A673 (cell line): ENCODE measurements around the gene RNASE7. TPM values are rescaled to one million over a fixed set of nuclear protein-coding genes. Genes with fewer than 3 reads are reported as not detected.

Source experiments
- BruUV-seq: library from RNA; stranded (reverse); fragments of 400-500 nt; replicated peaks from 2 replicates; lab custom pipeline; 2021; lab: Mats Ljungman, UMichigan
- CTCF ChIA-PET: fragments of 300-600 bp; sonication (Branson Sonifier 250); formaldehyde crosslinking; loops from one replicate; lab custom pipeline; 2022; ENCODE audit warnings: antibody characterized with exemption; lab: Charles Lee
- POLR2A ChIA-PET: fragments of 300-600 bp; sonication (Branson Sonifier 250); formaldehyde crosslinking; loops from one replicate; lab custom pipeline; 2022; ENCODE audit warnings: antibody characterized with exemption; ENCODE audit not compliant: low non-redundant PET; lab: Charles Lee
- DNase-seq: peaks from one replicate; pipeline ENCODE4 v3.0.0-alpha.2; 2015; ENCODE audit warnings: low spot score
- H3K27ac ChIP-seq: fragments of 200-600 bp; sonication (generic); 2 replicates; pipeline ENCODE4 v1.5.1; 2016; ENCODE audit warnings: mixed run types, low read depth, mild to moderate bottlenecking, mixed read lengths, antibody characterized with exemption, low read length; ENCODE audit not compliant: poor library complexity, severe bottlenecking
- H3K27me3 ChIP-seq: fragments of 200-600 bp; sonication (generic); replicated peaks from 2 replicates; pipeline ENCODE4 v1.6.1; 2017; ENCODE audit warnings: mixed run types, low read depth, mild to moderate bottlenecking, mixed read lengths, antibody characterized with exemption, low read length; ENCODE audit not compliant: insufficient read depth, poor library complexity
- H3K36me3 ChIP-seq: fragments of 200-600 bp; sonication (generic); 2 replicates; pipeline ENCODE4 v1.6.1; 2016; ENCODE audit warnings: mixed run types, mild to moderate bottlenecking, mixed read lengths, antibody characterized with exemption, low read length; ENCODE audit not compliant: insufficient read depth, poor library complexity, severe bottlenecking
- H3K4me1 ChIP-seq: fragments of 200-600 bp; sonication (generic); 2 replicates; pipeline ENCODE4 v1.6.1; 2017; ENCODE audit warnings: mixed run types, mild to moderate bottlenecking, mixed read lengths, antibody characterized with exemption, low read length; ENCODE audit not compliant: insufficient read depth, poor library complexity, severe bottlenecking
- H3K4me3 ChIP-seq: fragments of 200-600 bp; sonication (generic); 2 replicates; pipeline ENCODE4 v1.5.1; 2016; ENCODE audit warnings: low read depth, mixed run types, mild to moderate bottlenecking, mixed read lengths, low read length; ENCODE audit not compliant: poor library complexity, severe bottlenecking
- H3K9me3 ChIP-seq: fragments of 200-600 bp; sonication (generic); 2 replicates; pipeline ENCODE4 v1.6.1; 2016; ENCODE audit warnings: mixed run types, low read depth, mild to moderate bottlenecking, mixed read lengths, antibody characterized with exemption, low read length; ENCODE audit not compliant: poor library complexity, severe bottlenecking
- EZH2 ChIP-seq: fragments of 200-600 bp; sonication (generic); IDR thresholded peaks from 2 replicates; pipeline ENCODE4 v1.6.1; 2017; ENCODE audit warnings: borderline replicate concordance, low read depth, mild to moderate bottlenecking, mixed read lengths, antibody characterized with exemption, low read length; ENCODE audit not compliant: poor library complexity, severe bottlenecking
- intact Hi-C: fragments of 100-400 bp; cut with micrococcal nuclease; formaldehyde crosslinking; loops from one replicate; pipeline ENCODE4 v1.10.0; 2022; ENCODE audit not compliant: unreplicated experiment
- total RNA-seq: library from RNA; stranded (reverse); gene quantifications from 2 replicates; pipeline ENCODE4 v1.2.3, GENCODE V29; 2021
- TF ChIP-seq, protein P1 (sequence below): fragments of 300-800, 200-600 bp; sonication (generic); conservative IDR thresholded peaks from 2 replicates; pipeline ENCODE4 v1.5.1; 2017; ENCODE audit warnings: low read depth, mild to moderate bottlenecking, antibody characterized with exemption, low read length, moderate library complexity, mixed read lengths

RNASE7 gene
- total RNA-seq, 1 experiment from 2014 or later, result not detected

DNA sequence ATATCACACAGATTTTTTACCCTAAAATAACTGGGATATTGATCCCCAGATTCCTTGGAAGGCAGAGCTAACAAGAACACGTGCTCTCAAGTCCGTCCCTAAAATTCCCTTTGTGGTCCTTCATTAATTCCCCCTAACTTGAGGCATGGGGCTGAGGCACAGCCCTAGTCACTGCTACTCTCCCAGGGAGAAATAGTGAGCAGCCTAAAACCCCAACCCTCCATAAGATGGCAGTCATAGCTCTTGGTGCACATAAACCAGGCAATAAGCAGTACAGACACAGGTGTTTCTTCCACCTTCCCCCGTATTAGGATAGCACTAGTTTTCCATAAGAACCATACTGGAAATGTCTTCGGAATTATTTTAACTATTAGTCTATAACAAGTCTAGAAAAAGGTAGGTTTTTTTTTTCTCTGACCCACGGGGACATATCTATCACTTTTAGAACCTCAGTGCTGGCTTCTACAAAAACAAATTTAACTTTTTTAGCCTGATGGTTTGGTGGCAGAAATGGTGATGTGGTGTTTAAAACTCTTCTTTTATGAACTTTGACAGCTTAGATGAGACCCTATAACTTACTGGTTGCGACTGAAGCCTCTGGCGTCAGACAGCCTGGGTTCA is 24.8 kb downstream of the RNASE7 start:
- ChIA-PET POLR2A (no interaction called here), CTCF (interaction anchor here (0.7 to 3.6 kb wide), 6 partner anchors 23 to 247 kb away, joined by 3 to 24 read pairs (median 6); no protein-coding TSS in a partner anchor)
- peaks cover 25% of the 10 kb centered on the region for H3K4me1 ChIP-seq
- no TSS peak for BruUV-seq
- no peaks in the 10 kb centered on the region for H3K36me3 ChIP-seq
- no peak overlapping the region for H3K27ac ChIP-seq
- DNase-seq, result peak; percentile 34
- TF ChIP-seq EZH2, result no peak
- TF ChIP-seq, protein P1, sequence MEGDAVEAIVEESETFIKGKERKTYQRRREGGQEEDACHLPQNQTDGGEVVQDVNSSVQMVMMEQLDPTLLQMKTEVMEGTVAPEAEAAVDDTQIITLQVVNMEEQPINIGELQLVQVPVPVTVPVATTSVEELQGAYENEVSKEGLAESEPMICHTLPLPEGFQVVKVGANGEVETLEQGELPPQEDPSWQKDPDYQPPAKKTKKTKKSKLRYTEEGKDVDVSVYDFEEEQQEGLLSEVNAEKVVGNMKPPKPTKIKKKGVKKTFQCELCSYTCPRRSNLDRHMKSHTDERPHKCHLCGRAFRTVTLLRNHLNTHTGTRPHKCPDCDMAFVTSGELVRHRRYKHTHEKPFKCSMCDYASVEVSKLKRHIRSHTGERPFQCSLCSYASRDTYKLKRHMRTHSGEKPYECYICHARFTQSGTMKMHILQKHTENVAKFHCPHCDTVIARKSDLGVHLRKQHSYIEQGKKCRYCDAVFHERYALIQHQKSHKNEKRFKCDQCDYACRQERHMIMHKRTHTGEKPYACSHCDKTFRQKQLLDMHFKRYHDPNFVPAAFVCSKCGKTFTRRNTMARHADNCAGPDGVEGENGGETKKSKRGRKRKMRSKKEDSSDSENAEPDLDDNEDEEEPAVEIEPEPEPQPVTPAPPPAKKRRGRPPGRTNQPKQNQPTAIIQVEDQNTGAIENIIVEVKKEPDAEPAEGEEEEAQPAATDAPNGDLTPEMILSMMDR, result peak; percentile 44; the same call in 1 of the 2 replicates
- no peaks in the 10 kb centered on the region for H3K27me3 ChIP-seq
- H3K4me3 ChIP-seq, result no peak overlapping the region
- intact Hi-C loops, result no loop called here
- H3K9me3 ChIP-seq, result no peaks in the 10 kb centered on the region

DNA sequence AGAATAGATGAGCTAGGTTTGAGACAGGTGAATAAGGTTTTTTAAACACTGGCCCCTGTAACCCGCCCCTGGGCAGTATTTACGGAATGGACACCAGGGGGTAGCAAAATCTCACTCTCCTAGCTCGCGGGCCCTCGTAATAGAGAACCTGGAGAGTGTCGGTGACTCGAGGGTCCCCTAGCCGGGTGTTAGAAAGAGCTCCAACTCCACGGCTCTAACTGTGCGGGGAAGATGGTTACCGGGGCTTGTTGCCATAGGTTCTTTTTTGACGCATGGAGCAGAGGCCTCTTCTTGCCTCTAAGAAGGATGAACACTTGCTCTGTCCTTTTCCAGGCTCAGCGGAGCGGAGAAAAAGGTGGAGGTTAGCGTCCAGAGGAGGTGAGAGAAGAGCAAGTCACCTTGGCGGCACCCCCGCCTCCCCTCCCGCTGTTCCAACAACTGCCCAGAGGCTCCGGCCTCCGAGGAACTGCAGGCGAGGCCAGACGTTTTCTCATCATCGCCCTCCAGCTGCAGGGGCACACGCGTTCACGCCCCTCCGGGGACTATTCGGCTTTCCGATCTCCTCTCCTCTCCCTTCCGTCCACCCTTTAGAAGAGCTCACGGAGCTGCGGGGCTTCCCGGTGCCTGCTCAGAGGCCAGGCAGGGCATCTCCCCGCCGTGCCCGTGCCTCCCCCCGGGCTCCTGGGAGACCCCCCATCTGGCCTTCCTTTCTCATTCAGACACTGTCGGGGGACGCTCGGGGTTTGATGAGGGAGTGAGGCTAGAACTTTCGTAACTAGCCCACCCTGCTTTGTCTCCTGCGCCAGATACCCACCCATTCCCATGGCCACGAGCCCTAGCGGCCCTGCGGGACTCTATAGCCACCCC is 26.6 kb downstream of the RNASE7 start:
- H3K9me3 ChIP-seq, result no peaks in the 10 kb centered on the region
- no peak for TF ChIP-seq EZH2
- TF ChIP-seq, protein P1, result peak; percentile 67
- peak; percentile 81 for DNase-seq
- peak overlapping the region; percentile 98 for H3K4me3 ChIP-seq
- BruUV-seq, result no TSS peak
- peaks cover 10% of the 10 kb centered on the region for H3K36me3 ChIP-seq
- H3K27ac ChIP-seq, result peak overlapping the region; percentile 90
- peaks cover 27% of the 10 kb centered on the region for H3K4me1 ChIP-seq
- CTCF ChIA-PET, result interaction anchor here (0.5 to 3.6 kb wide), 13 partner anchors 15 to 379 kb away, joined by 3 to 24 read pairs (median 6); partner anchors contain the start of genes TMEM253 and ZNF219
- intact Hi-C loops, result loop anchor here (1.0 kb wide), 1 partner anchor 24 kb away; no protein-coding TSS in a partner anchor
- H3K27me3 ChIP-seq, result no peaks in the 10 kb centered on the region
- POLR2A ChIA-PET, result interaction anchor here (0.6 kb wide), 1 partner anchor 25 kb away, joined by 3 read pairs; no protein-coding TSS in a partner anchor

DNA sequence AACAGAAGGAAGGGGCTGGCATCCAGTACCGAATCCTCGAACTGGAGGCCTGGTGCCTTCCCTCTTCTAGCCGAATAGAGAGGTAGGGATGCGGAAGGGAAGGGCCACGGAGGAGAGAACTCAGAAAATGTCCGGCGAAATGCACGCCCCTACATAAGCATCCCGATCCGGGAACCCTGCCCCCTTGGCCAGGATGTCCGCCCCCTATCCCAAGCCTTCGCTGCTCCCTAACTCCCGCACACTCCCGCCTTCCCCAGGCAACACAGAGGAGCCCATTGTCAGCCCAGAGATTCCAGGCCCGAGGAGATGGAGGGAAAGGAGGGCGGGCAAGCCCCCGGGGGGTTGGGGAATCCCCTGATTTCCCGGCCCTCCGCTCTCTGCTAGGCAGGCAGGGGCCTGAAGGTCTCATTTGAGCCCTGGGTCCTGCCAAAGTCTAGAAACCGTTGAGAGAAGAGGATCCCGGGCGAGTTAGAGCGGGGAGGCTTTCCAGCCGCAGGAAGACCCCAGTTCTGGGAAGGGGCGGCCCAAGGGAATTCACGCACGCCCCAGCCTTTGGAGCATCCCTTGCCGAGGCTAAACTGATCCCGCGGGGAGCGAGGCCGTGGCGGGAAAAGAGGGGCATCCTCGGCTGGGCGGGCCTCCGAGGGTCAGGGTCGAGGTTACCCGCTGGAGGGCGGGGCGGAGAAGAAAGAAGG is 27.4 kb downstream of the RNASE7 start:
- peak; percentile 55 for DNase-seq
- intact Hi-C loops, result no loop called here
- H3K4me1 ChIP-seq, result peaks cover 27% of the 10 kb centered on the region
- TSS peak; percentile 31 for BruUV-seq
- ChIA-PET CTCF (interaction anchor here (0.6 to 3.6 kb wide), 8 partner anchors 20 to 378 kb away, joined by 3 to 24 read pairs (median 7); partner anchors contain the start of genes TMEM253 and ZNF219), POLR2A (no interaction called here)
- peaks cover 15% of the 10 kb centered on the region for H3K36me3 ChIP-seq
- H3K27ac ChIP-seq, result peak overlapping the region; percentile 90
- TF ChIP-seq, protein P1, result no peak
- no peak for TF ChIP-seq EZH2
- H3K27me3 ChIP-seq, result no peaks in the 10 kb centered on the region
- H3K9me3 ChIP-seq, result no peaks in the 10 kb centered on the region
- H3K4me3 ChIP-seq, result peak overlapping the region; percentile 98
